SHP77 treated with DMSO at 0.1 percent for 48 hours (cell line): ENCODE measurements around the gene CHN2.

Source experiments
- DNase-seq: peaks from one replicate; lab custom pipeline; 2025; lab: John Stamatoyannopoulos, UW

The CHN2 gene

GRCh38 chr7:29364661-29365060 is 170.1 kb downstream of the CHN2 start:
- DNase-seq: no peak

DNA sequence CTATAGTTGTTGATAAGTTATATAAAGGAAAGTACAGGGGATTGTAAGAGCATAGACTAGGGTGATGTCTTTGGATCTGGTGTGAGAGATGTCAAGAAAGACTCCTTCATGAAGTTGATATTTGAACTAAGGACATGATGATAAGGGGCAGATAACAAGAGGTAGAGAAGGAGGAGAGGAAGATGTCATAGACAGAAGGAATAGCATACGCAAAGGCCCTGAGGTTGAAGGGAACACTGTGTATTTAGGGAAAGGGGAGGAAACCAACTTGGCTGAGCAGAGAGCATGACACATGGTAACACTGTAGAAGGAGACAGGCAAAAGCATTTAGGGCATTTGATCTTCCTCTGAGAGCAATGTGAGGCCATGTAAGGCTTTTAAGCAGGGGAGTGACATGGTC is 170.8 kb downstream of the CHN2 start:
- DNase-seq: no peak

DNA sequence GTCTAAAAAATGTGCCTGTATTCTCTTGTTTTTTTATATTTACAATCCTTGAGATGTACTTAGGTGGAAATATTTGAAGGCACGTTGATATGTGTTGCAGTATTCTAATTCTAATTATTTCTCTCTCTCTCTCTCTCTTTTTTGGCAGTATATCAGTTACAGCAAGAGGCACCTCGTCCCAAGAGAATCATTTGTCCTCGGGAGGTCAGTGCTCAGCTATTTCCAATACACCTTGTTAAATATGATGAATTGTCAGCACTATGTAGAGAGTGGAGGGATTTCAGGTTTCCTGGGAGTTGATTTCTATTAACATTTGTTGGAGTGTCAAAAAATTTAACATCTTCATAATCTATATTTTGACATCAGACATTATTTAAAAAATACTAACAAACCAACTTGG is 173.2 kb downstream of the CHN2 start:
- no peak for DNase-seq

GRCh38 chr7:29369909-29370488 is 175.4 kb downstream of the CHN2 start:
- DNase-seq: no peak

DNA sequence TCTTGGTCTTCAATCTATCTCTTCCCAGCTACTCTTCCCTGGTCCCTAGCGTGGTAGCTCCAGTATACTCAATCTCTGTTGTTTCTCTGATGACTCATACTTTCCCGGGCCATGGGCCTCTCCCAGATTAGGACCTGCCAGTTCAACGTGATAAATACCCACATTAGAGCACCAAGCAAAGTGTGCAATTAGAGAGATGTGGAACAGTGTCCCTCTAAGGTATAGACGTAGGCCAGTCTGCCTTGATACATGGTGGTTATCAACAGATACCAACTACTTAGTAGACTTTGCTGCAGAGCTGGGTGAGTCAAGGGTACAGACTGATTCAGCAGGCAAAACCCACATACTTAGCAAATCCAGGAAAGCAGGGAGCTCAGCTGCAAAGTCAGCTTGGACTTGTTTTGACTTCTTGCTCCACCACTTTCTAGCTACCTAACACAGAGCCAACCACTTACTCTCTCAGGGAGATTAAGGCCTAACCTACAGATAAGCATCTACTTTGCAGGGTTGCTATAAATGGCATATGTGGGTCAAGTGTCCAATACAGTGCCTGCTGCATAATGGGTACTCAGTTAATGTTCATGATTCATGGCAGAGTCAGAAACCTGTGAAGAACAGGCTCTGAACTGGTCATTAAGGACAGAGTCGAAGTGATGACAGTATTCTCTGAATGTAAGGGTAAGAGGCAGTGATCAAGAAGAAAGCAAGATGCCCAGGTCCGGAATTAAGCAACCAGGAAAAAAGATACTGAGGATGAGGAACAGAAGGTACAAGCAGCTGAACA is 176.1 kb downstream of the CHN2 start:
- DNase-seq: no peak

- no peak for DNase-seq
Measured at GRCh38 chr7:29371472-29371871, 176.9 kb downstream of the CHN2 start.

- DNase-seq: no peak
Measured at GRCh38 chr7:29372351-29373090, 177.9 kb downstream of the CHN2 start.

- no peak for DNase-seq
Measured at GRCh38 chr7:29375641-29376562, 181.3 kb downstream of the CHN2 start.

DNA sequence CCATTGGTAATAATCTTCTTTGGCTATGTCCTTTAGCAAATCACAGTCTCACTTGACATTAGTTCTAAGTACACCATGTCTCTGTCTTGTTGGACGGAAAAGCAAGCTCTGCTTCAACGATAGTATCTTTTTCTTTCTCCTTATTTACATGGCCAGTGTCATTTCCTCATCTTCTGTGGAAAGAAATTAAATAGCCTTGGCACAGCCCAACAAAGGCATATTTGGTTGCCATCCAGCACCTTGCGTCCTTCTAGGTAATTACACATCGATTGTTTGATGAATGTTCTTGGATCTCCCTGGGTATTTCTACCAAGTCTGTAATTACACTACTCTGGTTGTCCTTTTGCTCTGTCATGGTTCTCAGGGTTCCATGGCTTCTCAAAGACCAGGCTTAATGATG is 183.1 kb downstream of the CHN2 start:
- no peak for DNase-seq

DNA sequence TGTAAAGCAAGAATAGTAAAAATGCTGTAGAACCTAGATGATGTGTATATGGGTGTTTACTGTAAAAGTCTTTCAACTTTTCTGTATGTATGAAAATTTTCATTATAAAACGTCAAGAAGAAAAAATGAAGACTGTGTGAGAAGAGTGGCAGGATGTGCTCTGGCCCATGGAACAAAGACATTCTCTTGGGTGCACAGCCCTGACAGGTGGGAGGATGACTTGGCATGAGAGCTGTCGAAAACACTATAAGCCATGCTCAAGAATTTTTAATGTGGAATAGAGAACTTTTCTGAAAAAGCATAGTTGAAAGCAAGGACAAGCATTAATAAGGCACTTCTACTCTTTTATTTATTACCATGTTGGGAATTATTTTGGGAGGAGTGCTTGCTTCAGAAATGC is 185.0 kb downstream of the CHN2 start:
- DNase-seq: no peak

DNA sequence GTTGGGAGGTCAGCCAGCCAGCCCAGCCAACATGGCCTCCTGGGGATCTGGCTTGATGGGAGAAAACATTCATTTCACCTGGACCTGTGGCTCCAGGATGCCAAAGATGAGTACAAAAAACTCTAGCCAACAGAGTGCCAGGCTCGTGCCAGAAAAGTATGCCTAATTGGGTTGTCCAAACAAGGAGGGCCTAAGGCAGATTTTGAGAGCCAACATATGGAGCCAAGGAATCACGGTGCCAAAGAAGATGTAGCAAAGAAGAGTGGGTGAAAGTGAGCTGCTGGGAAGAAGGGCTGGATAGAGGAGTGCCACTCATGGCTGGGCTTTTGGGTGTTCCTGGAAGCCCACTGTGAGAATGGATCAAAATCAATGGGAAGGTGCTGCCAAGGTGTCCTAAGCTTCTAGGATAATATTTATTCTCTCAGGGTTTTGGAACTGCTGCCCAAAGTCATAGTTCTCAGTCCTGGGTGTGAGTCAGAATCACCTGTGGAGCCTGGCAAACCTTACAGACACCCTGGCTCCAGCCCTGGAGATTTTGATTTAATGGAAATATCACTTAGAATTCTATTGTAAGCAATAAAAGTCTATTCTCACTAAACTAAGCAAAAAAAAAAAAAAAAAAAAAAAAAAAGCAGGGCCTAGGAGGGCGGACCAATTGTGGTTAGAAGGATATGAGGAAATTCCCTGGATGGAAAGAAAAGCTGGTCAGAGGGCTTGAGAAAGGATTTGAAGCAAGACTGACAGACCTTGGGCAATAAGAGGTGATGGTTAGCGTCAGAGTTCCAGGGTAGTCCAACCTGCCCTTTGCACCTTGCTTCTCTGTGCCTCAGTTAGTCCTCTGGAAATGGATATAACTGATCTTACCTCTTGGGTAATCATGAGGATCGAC is 186.9 kb downstream of the CHN2 start:
- DNase-seq: no peak

DNA sequence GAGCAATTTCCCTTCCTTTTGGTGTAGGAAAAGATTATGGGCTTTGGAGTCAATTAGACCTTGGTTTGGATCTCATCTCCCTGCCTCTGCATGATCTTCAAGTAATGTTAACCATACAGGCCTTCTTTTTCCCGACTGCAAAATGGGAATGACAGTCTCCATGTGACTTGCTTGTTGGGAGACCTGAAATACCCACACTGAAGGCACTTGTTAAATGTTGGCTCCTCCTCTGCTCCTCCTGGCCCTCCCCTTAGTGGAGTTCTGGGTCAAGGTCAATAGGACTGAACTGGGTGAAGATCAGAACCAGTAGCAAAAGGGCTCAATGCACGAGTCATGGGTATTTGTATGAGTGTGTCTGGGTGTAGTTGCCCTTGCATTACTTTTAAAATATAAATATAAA is 189.7 kb downstream of the CHN2 start:
- no peak for DNase-seq

GRCh38 chr7:29385214-29385814 is 190.7 kb downstream of the CHN2 start:
- DNase-seq: no peak

DNA sequence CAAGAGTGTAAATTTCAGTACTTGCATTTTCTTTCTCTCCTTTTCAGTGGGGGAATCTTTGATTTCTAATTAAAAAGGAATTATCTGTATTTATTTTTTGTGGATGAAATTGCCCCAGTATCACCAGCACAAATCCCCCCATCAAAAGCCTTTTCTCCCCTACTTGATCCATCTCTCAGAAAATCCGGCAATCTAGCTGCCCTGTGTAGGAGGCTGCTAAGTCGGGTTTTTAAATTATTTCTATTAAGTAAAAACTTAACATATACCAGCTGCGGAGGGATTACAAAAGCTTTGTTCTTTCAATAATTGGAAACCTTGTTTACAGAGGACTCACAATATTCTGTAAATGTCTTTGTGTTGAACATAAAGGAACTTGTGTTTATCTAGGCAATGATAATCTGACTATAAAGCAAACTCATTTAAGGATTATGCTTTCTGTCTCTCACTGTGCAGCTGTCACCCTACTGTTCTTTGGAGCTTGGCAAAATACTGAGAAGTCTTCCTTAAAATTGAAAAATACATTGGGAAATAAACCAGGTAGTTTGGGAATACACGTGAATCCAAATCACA is 191.7 kb downstream of the CHN2 start:
- DNase-seq: peak; percentile 16

GRCh38 chr7:29391262-29391661 is 196.7 kb downstream of the CHN2 start:
- no peak for DNase-seq

DNA sequence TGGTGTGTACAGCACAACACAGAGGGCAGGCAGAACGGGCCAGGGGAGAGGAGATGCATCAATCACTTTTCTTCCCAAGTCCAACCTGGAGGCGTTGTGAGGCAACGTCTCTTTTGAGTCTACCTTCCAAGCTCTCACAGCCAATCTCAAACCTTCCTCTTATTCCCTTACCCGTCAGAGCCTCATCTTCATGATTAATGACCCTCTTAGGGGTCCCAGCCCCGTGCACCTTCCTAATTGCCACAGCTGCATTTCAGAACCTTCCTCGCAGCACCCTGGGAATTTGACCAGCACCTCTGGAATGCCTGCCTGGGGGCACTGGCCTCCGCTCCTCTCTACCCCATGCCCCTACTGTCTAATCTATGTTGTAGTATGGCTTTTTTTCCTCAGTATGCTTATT is 199.7 kb downstream of the CHN2 start:
- no peak for DNase-seq

GRCh38 chr7:29396563-29396962 is 202.0 kb downstream of the CHN2 start:
- no peak for DNase-seq

GRCh38 chr7:29397398-29397797 is 202.8 kb downstream of the CHN2 start:
- DNase-seq: no peak

GRCh38 chr7:29398011-29398410 is 203.4 kb downstream of the CHN2 start:
- no peak for DNase-seq

DNA sequence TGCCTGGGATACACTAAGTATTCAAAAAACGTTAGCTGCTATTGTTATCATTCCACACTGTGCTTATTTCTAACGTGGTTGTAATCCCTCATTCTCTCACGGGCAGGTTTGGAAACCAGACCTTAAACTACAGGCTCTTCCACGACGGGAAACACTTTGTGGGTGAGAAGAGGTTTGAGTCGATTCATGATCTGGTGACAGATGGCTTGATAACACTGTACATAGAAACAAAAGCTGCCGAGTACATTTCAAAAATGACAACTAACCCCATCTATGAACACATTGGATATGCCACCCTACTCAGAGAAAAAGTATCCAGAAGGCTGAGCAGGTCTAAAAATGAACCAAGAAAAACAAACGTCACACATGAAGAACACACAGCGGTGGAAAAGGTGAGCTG is 205.9 kb downstream of the CHN2 start:
- no peak for DNase-seq
